GM19238 (cell line): ENCODE data around the gene PLLP.
A peak's percentile ranks its signal among the peaks of the same experiment; 100 is the strongest.

Experiments used
- DNase-seq: peaks from one replicate; pipeline ENCODE4 v3.0.0; 2011; ENCODE audit warnings: low spot score; ENCODE audit not compliant: insufficient read length

PLLP gene

GRCh38 chr16:57284209-57284951, at the start of gene PLLP:
Gene PLLP, minus strand, starts transcription at chr16:57284672. Its CDS starts 132 bp downstream, at chr16:57284540.
- DNase-seq: peak; percentile 68

GRCh38 chr16:57333402-57333801, 48.9 kb upstream of the PLLP start:
- DNase-seq: no peak

- no peak for DNase-seq
These were observed 46.9 kb upstream of the PLLP start for GRCh38 chr16:57331355-57331754.

GRCh38 chr16:57329718-57330327, 45.4 kb upstream of the PLLP start:
- DNase-seq: no peak

- DNase-seq: no peak
These were observed 41.0 kb upstream of the PLLP start for GRCh38 chr16:57325458-57325857.

- no peak for DNase-seq
These were observed 40.3 kb upstream of the PLLP start for GRCh38 chr16:57324749-57325148.

- DNase-seq: no peak
These were observed 35.2 kb upstream of the PLLP start for GRCh38 chr16:57319646-57320045.

- no peak for DNase-seq
These were observed 33.9 kb upstream of the PLLP start for GRCh38 chr16:57318240-57318970.

GRCh38 chr16:57316390-57317017, 32.0 kb upstream of the PLLP start:
- DNase-seq: no peak

GRCh38 chr16:57315416-57315815, 30.9 kb upstream of the PLLP start:
- DNase-seq: no peak

- DNase-seq: no peak
These were observed 29.8 kb upstream of the PLLP start for GRCh38 chr16:57314161-57314785.

GRCh38 chr16:57313509-57313908, 29.0 kb upstream of the PLLP start:
- no peak for DNase-seq

- DNase-seq: no peak
These were observed 26.3 kb upstream of the PLLP start for GRCh38 chr16:57310801-57311200.

- DNase-seq: no peak
These were observed 23.6 kb upstream of the PLLP start for GRCh38 chr16:57308041-57308440.

GRCh38 chr16:57307365-57307764, 22.9 kb upstream of the PLLP start:
- DNase-seq: no peak

GRCh38 chr16:57306676-57307341, 22.3 kb upstream of the PLLP start:
- DNase-seq: no peak

- no peak for DNase-seq
These were observed 20.8 kb upstream of the PLLP start for GRCh38 chr16:57305159-57305811.

GRCh38 chr16:57304169-57305061, 19.9 kb upstream of the PLLP start:
- DNase-seq: no peak

- DNase-seq: no peak
These were observed 19.4 kb upstream of the PLLP start for GRCh38 chr16:57303910-57304168.
